Glomerular visceral epithelial cell (primary cell): ENCODE data around the gene GPR84.
"Not testable (repeated sequence)": the region's sequence is repeated elsewhere in the genome, so short reads cannot be mapped to it uniquely, and the experiment has no call there.

Source experiments
- DNase-seq: peaks from one replicate; pipeline ENCODE4 v3.0.0-alpha.2; 2016; ENCODE audit errors: extremely low spot score

GPR84 gene

DNA sequence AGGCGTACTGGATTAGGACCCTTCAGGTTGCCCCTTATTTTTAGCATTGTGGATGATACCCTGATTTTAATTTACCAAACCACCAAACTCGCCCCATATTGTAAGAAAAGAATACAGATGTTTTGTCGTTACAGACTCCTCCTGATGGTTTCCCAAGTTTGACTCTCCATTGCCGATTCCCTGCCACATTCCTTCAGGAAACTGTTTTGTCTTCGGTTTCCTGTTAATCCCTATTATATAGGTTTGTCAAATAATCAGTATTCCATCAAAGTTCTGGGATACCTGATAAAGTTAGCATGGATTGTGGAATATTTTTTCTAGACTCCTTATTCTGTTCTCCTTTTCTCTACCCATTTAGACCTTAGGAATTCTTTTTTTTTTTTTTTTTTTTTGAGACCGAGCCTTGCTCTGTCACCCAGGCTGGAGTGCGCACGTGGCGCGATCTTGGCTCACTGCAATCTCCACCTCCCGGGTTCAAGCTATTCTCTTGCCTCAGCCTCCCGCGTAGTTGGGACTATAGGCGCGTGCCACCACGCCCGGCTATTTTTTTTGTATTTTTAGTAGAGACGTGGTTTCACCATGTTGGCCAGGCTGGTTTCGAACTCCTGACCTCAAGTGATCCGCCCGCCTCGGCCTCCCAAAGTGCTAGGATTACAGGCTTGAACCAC, 38.7 kb downstream of the GPR84 start:
- DNase-seq: not testable (repeated sequence)

DNA sequence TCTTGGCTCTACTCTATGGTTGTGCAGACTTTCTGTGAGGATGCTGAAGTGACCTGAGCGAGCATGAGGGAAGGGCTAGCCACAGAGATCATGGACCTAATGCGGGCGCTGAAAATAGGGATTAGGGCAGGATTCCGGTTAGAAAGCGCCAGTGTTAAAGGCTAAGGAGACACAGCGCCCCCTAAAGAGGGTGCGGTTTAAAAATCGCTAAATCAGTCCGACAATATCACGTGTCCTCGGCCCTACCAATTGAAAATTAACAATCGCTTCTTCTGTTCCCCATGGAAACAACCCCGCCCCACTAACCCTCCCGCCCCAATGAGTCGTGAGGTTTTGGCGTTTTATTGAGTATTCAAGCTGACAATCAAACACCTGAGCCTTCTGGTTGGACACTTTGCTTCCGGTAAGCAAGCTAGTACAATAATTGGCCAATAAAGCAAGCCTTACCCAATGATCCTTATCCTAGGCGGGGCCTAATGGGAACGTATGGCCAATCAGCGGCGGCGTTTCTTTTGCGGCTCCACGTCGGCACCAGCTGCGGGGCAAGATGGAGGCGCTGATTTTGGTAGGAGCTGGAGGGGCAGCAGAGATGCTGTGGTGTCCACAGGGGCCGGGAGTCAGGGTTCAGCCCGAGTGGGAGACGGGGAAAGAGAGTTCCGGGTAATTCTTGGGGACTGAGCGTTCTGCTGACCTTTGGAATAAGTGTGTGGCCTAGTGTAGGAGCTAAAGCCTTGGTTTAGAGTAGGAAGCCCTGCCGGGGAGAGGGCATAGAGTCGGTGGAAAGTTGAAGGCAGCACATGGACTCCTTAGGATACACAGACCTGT, 39.5 kb downstream of the GPR84 start, which contains the start of gene COPZ1:
COPZ1 (plus strand) TSS at position 515 of the 825 bp plus-strand sequence; CDS start at position 548, 33 bp downstream.
- peak; percentile 99 for DNase-seq

DNA sequence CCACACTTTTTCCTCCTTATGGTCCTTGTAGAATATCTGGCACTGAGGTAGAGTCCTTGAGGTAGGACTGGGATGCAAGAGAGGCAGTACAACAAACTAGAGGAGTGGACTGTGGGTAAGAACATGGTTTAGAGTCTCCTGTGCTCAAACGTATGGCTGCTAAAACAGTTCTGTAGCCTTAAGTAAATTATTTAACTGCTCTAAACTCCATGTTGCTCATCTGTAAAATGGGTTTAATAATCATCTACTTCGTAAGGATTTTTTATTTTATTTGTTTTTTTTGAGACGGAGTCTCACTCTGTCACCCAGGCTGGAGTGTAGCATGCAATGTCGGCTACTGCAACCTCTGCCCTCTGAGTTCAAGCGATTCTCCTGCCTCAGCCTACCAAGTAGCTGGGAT, 42.9 kb downstream of the GPR84 start:
- no peak for DNase-seq
